H1 (cell line): ENCODE results near the gene GALP. TPM values are rescaled to one million over a fixed set of nuclear protein-coding genes. Genes with fewer than 3 reads are reported as not detected.

Experiments used
- CTCF ChIA-PET: fragments of 300-600 bp; sonication (Branson Sonifier 250); formaldehyde crosslinking; loops from one replicate; lab custom pipeline; 2021; ENCODE audit not compliant: partially characterized antibody; lab: Charles Lee
- POLR2A ChIA-PET: fragments of 300-600 bp; sonication (Branson Sonifier 250); formaldehyde crosslinking; loops from one replicate; lab custom pipeline; 2021; ENCODE audit warnings: inconsistent platforms; ENCODE audit not compliant: partially characterized antibody; lab: Charles Lee
- DNase-seq, 2 experiments: peaks; one replicate each; pipeline versions ENCODE4 v3.0.0 to v3.0.0-alpha.2; 2010 to 2022; ENCODE audit warnings: low spot score in 2 of 2, low read depth in 1 of 2, mixed read lengths in 1 of 2
- FAIRE-seq: peaks from 2 replicates; lab custom pipeline; 2011; peaks lifted over from hg19 to GRCh38; lab: Jason Lieb, UNC
- H2AFZ ChIP-seq: 2 replicates; pipeline ENCODE4 v1.8.1; 2012; ENCODE audit warnings: low read length, inconsistent platforms
- H2AK5ac ChIP-seq: 2 replicates; pipeline ENCODE4 v1.6.1; 2013; ENCODE audit warnings: low read depth, low read length
- H2BK120ac ChIP-seq: replicated peaks from 2 replicates; pipeline ENCODE3; 2013; ENCODE audit warnings: low read depth, low read length, inconsistent platforms
- H2BK12ac ChIP-seq: 2 replicates; pipeline ENCODE4 v1.6.1; 2013; ENCODE audit warnings: low read depth, low read length
- H2BK15ac ChIP-seq: 2 replicates; pipeline ENCODE4 v1.6.1; 2013; ENCODE audit warnings: low read length
- H2BK20ac ChIP-seq: 2 replicates; pipeline ENCODE4 v1.6.1; 2013; ENCODE audit warnings: low read length
- H2BK5ac ChIP-seq: 2 replicates; pipeline ENCODE4 v1.6.1; 2013; ENCODE audit warnings: low read depth, low read length
- H3K14ac ChIP-seq: 2 replicates; pipeline ENCODE4 v1.6.1; 2013; ENCODE audit warnings: inconsistent platforms; ENCODE audit not compliant: insufficient read length
- H3K18ac ChIP-seq: 2 replicates; pipeline ENCODE4 v1.6.1; 2013; ENCODE audit warnings: low read length; ENCODE audit errors: extremely low read depth
- H3K23ac ChIP-seq: 2 replicates; pipeline ENCODE4 v1.6.1; 2013; ENCODE audit warnings: inconsistent platforms; ENCODE audit not compliant: insufficient read length
- H3K23me2 ChIP-seq: 2 replicates; pipeline ENCODE4 v1.6.1; 2013; ENCODE audit warnings: low read depth, low read length
- H3K27ac ChIP-seq: 2 replicates; pipeline ENCODE4 v1.6.1; 2011; ENCODE audit warnings: low read depth, low read length, inconsistent platforms
- H3K27me3 ChIP-seq, 4 experiments: replicated peaks in 1 of 4; 1 replicate in 1 of 4; 2 replicates in 3 of 4; pipeline versions ENCODE4 v1.6.1 to v1.8.1; 2011 to 2013; ENCODE audit warnings: low read length in 3 of 4, mild to moderate bottlenecking in 3 of 4, inconsistent platforms in 2 of 4, mixed read lengths in 2 of 4, moderate library complexity in 1 of 4; ENCODE audit not compliant: control insufficient read depth in 3 of 4, insufficient read depth in 3 of 4; ENCODE audit errors: extremely low read depth in 1 of 4
- H3K36me3 ChIP-seq, 4 experiments: 2 replicates each; pipeline versions ENCODE4 v1.6.1 to v1.8.1; 2011 to 2013; ENCODE audit warnings: mild to moderate bottlenecking in 4 of 4, low read length in 3 of 4, moderate library complexity in 2 of 4, control low read depth in 1 of 4, inconsistent platforms in 1 of 4; ENCODE audit not compliant: insufficient read depth in 4 of 4, control insufficient read depth in 2 of 4
- H3K4ac ChIP-seq: replicated peaks from 2 replicates; pipeline ENCODE3; 2013; ENCODE audit warnings: low read length, low read depth, mixed read lengths, inconsistent platforms; ENCODE audit not compliant: insufficient read length
- H3K4me1 ChIP-seq, 4 experiments: replicated peaks in 1 of 4; 1 replicate in 1 of 4; 2 replicates in 3 of 4; pipeline versions ENCODE4 v1.6.1 to v1.8.1; 2011 to 2013; ENCODE audit warnings: low read length in 3 of 4, inconsistent platforms in 2 of 4, mixed read lengths in 1 of 4; ENCODE audit not compliant: insufficient read depth in 4 of 4, control insufficient read depth in 3 of 4
- H3K4me2 ChIP-seq, 2 experiments: 2 replicates each; pipeline versions ENCODE4 v1.6.1 to v1.8.1; 2011 to 2013; ENCODE audit warnings: low read depth in 2 of 2, low read length in 2 of 2, control low read depth in 1 of 2, inconsistent platforms in 1 of 2, mild to moderate bottlenecking in 1 of 2; ENCODE audit not compliant: insufficient read depth in 1 of 2
- H3K4me3 ChIP-seq, 4 experiments: fragments of 200-600, 300-600 bp in 1 of 4; sonication (generic), shearing (Covaris generic), sonication (Bioruptor Twin) in 1 of 4; 2 replicates each; pipeline versions ENCODE4 v1.5.1 to v1.8.1; 2011 to 2016; ENCODE audit warnings: low read length in 4 of 4, low read depth in 3 of 4, control low read depth in 2 of 4, inconsistent platforms in 2 of 4, mild to moderate bottlenecking in 2 of 4, mixed read lengths in 1 of 4, moderate library complexity in 1 of 4; ENCODE audit not compliant: insufficient read depth in 2 of 4; ENCODE audit errors: extremely low read depth in 1 of 4
- H3K56ac ChIP-seq: replicated peaks from 2 replicates; pipeline ENCODE3; 2013; ENCODE audit warnings: low read depth, mild to moderate bottlenecking, mixed read lengths, low read length, inconsistent platforms; ENCODE audit not compliant: insufficient read length
- H3K79me1 ChIP-seq: 2 replicates; pipeline ENCODE4 v1.6.1; 2013; ENCODE audit warnings: low read depth, low read length, control low read depth
- H3K79me2 ChIP-seq, 2 experiments: 2 replicates each; pipeline versions ENCODE4 v1.6.1 to v1.8.1; 2012 to 2013; ENCODE audit warnings: low read length in 2 of 2, mild to moderate bottlenecking in 2 of 2, inconsistent platforms in 1 of 2; ENCODE audit not compliant: insufficient read depth in 2 of 2, control insufficient read depth in 1 of 2
- H3K9ac ChIP-seq, 4 experiments: replicated peaks in 1 of 4; 1 replicate in 1 of 4; 2 replicates in 3 of 4; pipeline versions ENCODE4 v1.6.1 to v1.8.1; 2011 to 2013; ENCODE audit warnings: low read depth in 3 of 4, low read length in 3 of 4, control low read depth in 2 of 4, mild to moderate bottlenecking in 2 of 4, moderate library complexity in 2 of 4, inconsistent platforms in 1 of 4; ENCODE audit errors: extremely low read depth in 1 of 4
- H3K9me3 ChIP-seq, 2 experiments: 2 replicates each; pipeline versions ENCODE4 v1.6.1 to v1.8.1; 2012 to 2013; ENCODE audit warnings: mild to moderate bottlenecking in 2 of 2, moderate library complexity in 2 of 2, control low read depth in 1 of 2, inconsistent platforms in 1 of 2, low read depth in 1 of 2, low read length in 1 of 2, mixed read lengths in 1 of 2; ENCODE audit not compliant: insufficient read depth in 2 of 2
- H4K20me1 ChIP-seq, 2 experiments: replicated peaks in 1 of 2; 2 replicates each; pipeline versions ENCODE3 to v1.8.1; 2011 to 2013; ENCODE audit warnings: inconsistent platforms in 2 of 2, low read length in 2 of 2, mild to moderate bottlenecking in 1 of 2; ENCODE audit not compliant: insufficient read depth in 2 of 2, control insufficient read depth in 1 of 2
- H4K5ac ChIP-seq: 2 replicates; pipeline ENCODE4 v1.6.1; 2013; ENCODE audit warnings: low read length, low read depth, mixed read lengths, inconsistent platforms; ENCODE audit not compliant: insufficient read length
- H4K8ac ChIP-seq: 2 replicates; pipeline ENCODE4 v1.8.0; 2013; ENCODE audit warnings: mild to moderate bottlenecking, moderate library complexity, low read length, inconsistent platforms; ENCODE audit not compliant: insufficient read depth; ENCODE audit errors: extremely low read depth
- H4K91ac ChIP-seq: replicated peaks from 2 replicates; pipeline ENCODE3; 2013; ENCODE audit warnings: low read length, mixed read lengths, inconsistent platforms; ENCODE audit not compliant: insufficient read length
- EGR1 ChIP-seq: IDR thresholded peaks from 2 replicates; pipeline ENCODE4 v1.6.1; 2011; ENCODE audit warnings: low read depth, low read length, borderline replicate concordance
- EP300 ChIP-seq, 2 experiments: IDR thresholded peaks; 1 replicate in 1 of 2; 2 replicates in 1 of 2; pipeline ENCODE4 v1.6.1; 2011 to 2012; ENCODE audit warnings: low read depth in 2 of 2, low read length in 2 of 2, mild to moderate bottlenecking in 2 of 2, borderline replicate concordance in 1 of 2, inconsistent platforms in 1 of 2, moderate library complexity in 1 of 2
- MAX ChIP-seq: IDR thresholded peaks from 2 replicates; pipeline ENCODE4 v1.6.1; 2012; ENCODE audit warnings: inconsistent platforms
- NRF1 ChIP-seq: IDR thresholded peaks from 2 replicates; pipeline ENCODE4 v1.6.1; 2011; ENCODE audit warnings: mild to moderate bottlenecking, low read depth, low read length, improper control_type of control experiment
- POLR2A ChIP-seq, 2 experiments: IDR thresholded peaks; 1 replicate in 1 of 2; 2 replicates in 1 of 2; pipeline ENCODE4 v1.6.1; 2011; ENCODE audit warnings: low read depth in 2 of 2, low read length in 2 of 2, mild to moderate bottlenecking in 2 of 2; ENCODE audit errors: control extremely low read depth in 1 of 2
- POLR2AphosphoS5 ChIP-seq: IDR thresholded peaks from 2 replicates; pipeline ENCODE4 v1.6.1; 2011; ENCODE audit warnings: low read depth, low read length
- WGBS, 2 experiments: shearing (Covaris generic) in 1 of 2; methylation state at CpG; one replicate each; pipeline versions ENCODE4 v1.1.6 to v1.1.7; 2013 to 2015; ENCODE audit warnings: low lambda C conversion rate in 2 of 2, mixed read lengths in 2 of 2, inconsistent platforms in 1 of 2, low coverage in 1 of 2, missing lambda C conversion rate in 1 of 2; ENCODE audit not compliant: insufficient replicate concordance in 2 of 2, insufficient coverage in 1 of 2, insufficient read length in 1 of 2; ENCODE audit errors: extremely low coverage in 1 of 2, missing lambda C conversion rate in 1 of 2; 5-methylcytosine and 5-hydroxymethylcytosine counted together
- polyA plus RNA-seq, 7 experiments: library from polyadenylated mRNA; depleted of rRNA in 3 of 7; stranded (reverse) in 5 of 7; unstranded in 2 of 7; fragments of >200 nt in 5 of 7; fragments of 200-250 nt in 2 of 7; gene quantifications; 1 replicate in 5 of 7; 2 replicates in 1 of 7; 4 replicates in 1 of 7; pipeline versions ENCODE4 v1.2.1 to v1.2.3, GENCODE V29; 2011 to 2013; ENCODE audit warnings: missing spikeins in 2 of 7, mixed read lengths in 2 of 7
- total RNA-seq: library from RNA; stranded (reverse); fragmentation: NEBNext Ultra II Directional; extraction: Animal tissue kit (Norgen Biotek cat#: 25700); gene quantifications from 2 replicates; pipeline ENCODE4 v1.2.1, GENCODE V29; 2021
- TF ChIP-seq, protein P1 (sequence below): IDR thresholded peaks from 2 replicates; pipeline ENCODE4 v1.6.1; 2011; ENCODE audit warnings: low read length, improper control_type of control experiment
- TF ChIP-seq, protein P2 (sequence below): IDR thresholded peaks from 2 replicates; pipeline ENCODE4 v1.6.1; 2012; ENCODE audit warnings: inconsistent platforms

The GALP gene
- total and polyA plus RNA-seq, 2 of the 8 experiments (the other 6 are each of a cell fraction or from before 2014, with no cell fraction given) = 0.14 TPM; not detected in 1

DNA sequence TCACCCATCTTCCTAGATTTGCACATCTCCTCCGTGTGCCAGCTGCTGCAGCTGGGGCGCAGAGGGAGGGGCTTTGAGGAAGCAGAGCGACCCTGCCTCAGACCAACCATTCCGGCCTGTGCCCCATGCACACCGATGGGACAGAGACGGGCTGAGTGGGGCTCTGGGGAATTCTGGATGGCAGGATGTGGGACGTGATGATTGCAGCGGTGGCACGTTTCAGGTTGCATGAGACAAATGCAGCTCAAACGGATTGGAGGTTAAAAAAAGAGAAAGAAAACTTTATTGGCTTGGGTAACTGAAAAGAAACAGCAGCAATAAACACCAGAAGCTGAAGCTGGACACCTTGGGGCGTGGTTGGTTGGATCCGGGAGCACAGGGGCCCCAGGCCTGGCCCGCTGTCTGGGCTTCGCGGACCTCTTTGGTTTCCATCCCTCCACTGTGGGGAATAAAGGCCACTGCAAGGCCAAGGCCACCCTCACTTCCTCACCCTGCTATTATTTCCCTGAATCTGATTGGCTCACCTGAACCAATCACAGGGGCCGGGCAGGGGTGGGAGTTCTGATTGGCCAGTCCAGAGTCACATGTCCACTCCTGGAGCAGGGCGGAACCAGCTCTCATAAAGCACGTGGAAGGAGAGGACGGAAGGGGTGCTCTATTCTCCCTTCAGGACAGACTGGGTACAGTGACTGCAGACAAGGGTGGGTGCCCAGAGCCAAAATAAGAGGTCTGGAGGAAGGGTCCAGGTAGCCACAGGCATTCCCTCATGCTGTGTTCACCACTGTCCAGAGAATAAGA lies 48.6 kb upstream of the GALP start:
- Histone ChIP-seq H3K4ac (no peak overlapping the region), H3K79me2 (no peaks in the 10 kb centered on the region), H3K4me1 (no peaks in the 10 kb centered on the region; a peak in 1 of 7 replicates), H2AK5ac (no peak overlapping the region), H3K23me2 (no peaks in the 10 kb centered on the region), H3K27ac (no peak overlapping the region), H3K27me3 (no peaks in the 10 kb centered on the region; a peak in 1 of 7 replicates), H3K18ac (no peak overlapping the region), H3K14ac (no peak overlapping the region), H2BK15ac (no peak overlapping the region), H2BK12ac (no peak overlapping the region), H3K4me3 (no peak overlapping the region), H2BK20ac (no peak overlapping the region), H4K8ac (no peak overlapping the region; the same call in none of the 2 replicates), H3K79me1 (no peaks in the 10 kb centered on the region), H4K5ac (no peak overlapping the region), H3K56ac (no peak overlapping the region), H3K9me3 (no peaks in the 10 kb centered on the region), H2BK120ac (no peak overlapping the region), H3K23ac (no peak overlapping the region), H3K36me3 (no peaks in the 10 kb centered on the region), H3K9ac (no peak overlapping the region), H4K20me1 (no peaks in the 10 kb centered on the region), H2AFZ (no peak overlapping the region), H4K91ac (no peak overlapping the region), H2BK5ac (no peak overlapping the region), H3K4me2 (no peak overlapping the region)
- POLR2A ChIA-PET = no interaction called here
- TF ChIP-seq MAX (peak; percentile 85), POLR2A (IDR thresholded peaks at IDR 0.05; ENCODE audit: control extremely low read depth in 1 of 2, low read depth in 2 of 2, low read length in 2 of 2) (no peak), POLR2AphosphoS5 (no peak), EP300 (IDR thresholded peaks at IDR 0.05; ENCODE audit: borderline replicate concordance in 1 of 2, low read depth in 2 of 2, low read length in 2 of 2) (no peak), EGR1 (no peak), NRF1 (no peak)
- TF ChIP-seq, protein P1, sequence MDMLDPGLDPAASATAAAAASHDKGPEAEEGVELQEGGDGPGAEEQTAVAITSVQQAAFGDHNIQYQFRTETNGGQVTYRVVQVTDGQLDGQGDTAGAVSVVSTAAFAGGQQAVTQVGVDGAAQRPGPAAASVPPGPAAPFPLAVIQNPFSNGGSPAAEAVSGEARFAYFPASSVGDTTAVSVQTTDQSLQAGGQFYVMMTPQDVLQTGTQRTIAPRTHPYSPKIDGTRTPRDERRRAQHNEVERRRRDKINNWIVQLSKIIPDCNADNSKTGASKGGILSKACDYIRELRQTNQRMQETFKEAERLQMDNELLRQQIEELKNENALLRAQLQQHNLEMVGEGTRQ = peak; percentile 63
- TF ChIP-seq, protein P2, sequence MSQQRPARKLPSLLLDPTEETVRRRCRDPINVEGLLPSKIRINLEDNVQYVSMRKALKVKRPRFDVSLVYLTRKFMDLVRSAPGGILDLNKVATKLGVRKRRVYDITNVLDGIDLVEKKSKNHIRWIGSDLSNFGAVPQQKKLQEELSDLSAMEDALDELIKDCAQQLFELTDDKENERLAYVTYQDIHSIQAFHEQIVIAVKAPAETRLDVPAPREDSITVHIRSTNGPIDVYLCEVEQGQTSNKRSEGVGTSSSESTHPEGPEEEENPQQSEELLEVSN = peak; percentile 55; the same call in 1 of the 2 replicates
- FAIRE-seq = no peak
- 92% methylated on average over 19 of the region's 19 CpGs; no CpG with 5 or more reads in 1 of the 2 experiments for WGBS, 2 experiments
- no peak for DNase-seq
- CTCF ChIA-PET = interaction anchor here (0.6 to 1.5 kb wide), 5 partner anchors 13 to 48 kb away, joined by 3 to 8 read pairs (median 4); partner anchors contain the start of gene GALP
